BE2C (cell line): Measurements from ENCODE around the gene TMEM150C.

ENCODE experiments used
- DNase-seq: peaks from one replicate; pipeline ENCODE4 v3.0.0-alpha.2; 2020
- H3K27me3 ChIP-seq: fragments of 250-450 bp; sonication (Bioruptor Pico); 2 replicates; pipeline ENCODE4 v1.5.1; 2020; ENCODE audit warnings: mild to moderate bottlenecking
- H3K36me3 ChIP-seq: fragments of 250-450 bp; sonication (Bioruptor Pico); 2 replicates; pipeline ENCODE4 v1.5.1; 2020; ENCODE audit warnings: mild to moderate bottlenecking
- H3K4me1 ChIP-seq: fragments of 250-450 bp; sonication (Bioruptor Pico); 2 replicates; pipeline ENCODE4 v1.5.1; 2020
- H3K4me3 ChIP-seq: 2 replicates; pipeline ENCODE4 v1.5.1; 2011; ENCODE audit warnings: low read depth, low read length
- H3K9me3 ChIP-seq: fragments of 250-450 bp; sonication (Bioruptor Pico); 2 replicates; pipeline ENCODE4 v1.5.1; 2020
- CTCF ChIP-seq: IDR thresholded peaks from 2 replicates; pipeline ENCODE4 v1.5.1; 2012; ENCODE audit warnings: mild to moderate bottlenecking, low read depth, low read length

The TMEM150C gene

GRCh38 chr4:82508806-82509428 lies 52.9 kb downstream of the TMEM150C start:
- no peak for DNase-seq
- H3K4me3 ChIP-seq = no peak overlapping the region
- H3K36me3 ChIP-seq = no peaks in the 10 kb centered on the region
- no peaks in the 10 kb centered on the region for H3K4me1 ChIP-seq
- no peaks in the 10 kb centered on the region for H3K27me3 ChIP-seq
- H3K9me3 ChIP-seq = no peaks in the 10 kb centered on the region
- TF ChIP-seq CTCF = no peak

GRCh38 chr4:82508011-82508410 lies 53.8 kb downstream of the TMEM150C start:
- no peaks in the 10 kb centered on the region for H3K4me1 ChIP-seq
- DNase-seq = no peak
- H3K36me3 ChIP-seq = no peaks in the 10 kb centered on the region
- TF ChIP-seq CTCF = no peak
- H3K4me3 ChIP-seq = no peak overlapping the region
- no peaks in the 10 kb centered on the region for H3K27me3 ChIP-seq
- H3K9me3 ChIP-seq = no peaks in the 10 kb centered on the region

- no peak for DNase-seq
- no peak overlapping the region for H3K4me3 ChIP-seq
- H3K9me3 ChIP-seq = no peaks in the 10 kb centered on the region
- TF ChIP-seq CTCF = no peak
- no peaks in the 10 kb centered on the region for H3K36me3 ChIP-seq
- H3K27me3 ChIP-seq = no peaks in the 10 kb centered on the region
- no peaks in the 10 kb centered on the region for H3K4me1 ChIP-seq
Observed at GRCh38 chr4:82501154-82501442, 60.7 kb downstream of the TMEM150C start.

- no peak for TF ChIP-seq CTCF
- Histone ChIP-seq H3K27me3 (no peaks in the 10 kb centered on the region), H3K36me3 (no peaks in the 10 kb centered on the region), H3K4me1 (no peaks in the 10 kb centered on the region), H3K4me3 (no peak overlapping the region), H3K9me3 (no peaks in the 10 kb centered on the region)
- DNase-seq = no peak
Observed at GRCh38 chr4:82500435-82501153, 61.2 kb downstream of the TMEM150C start.

GRCh38 chr4:82499738-82500434 lies 61.9 kb downstream of the TMEM150C start:
- Histone ChIP-seq H3K27me3 (no peaks in the 10 kb centered on the region), H3K4me1 (no peaks in the 10 kb centered on the region), H3K36me3 (no peaks in the 10 kb centered on the region), H3K4me3 (no peak overlapping the region), H3K9me3 (no peaks in the 10 kb centered on the region)
- no peak for TF ChIP-seq CTCF
- DNase-seq = no peak

- H3K4me1 ChIP-seq = no peaks in the 10 kb centered on the region
- no peak for TF ChIP-seq CTCF
- no peaks in the 10 kb centered on the region for H3K36me3 ChIP-seq
- DNase-seq = no peak
- H3K4me3 ChIP-seq = no peak overlapping the region
- H3K27me3 ChIP-seq = no peaks in the 10 kb centered on the region
- H3K9me3 ChIP-seq = no peaks in the 10 kb centered on the region
Observed at GRCh38 chr4:82496349-82496748, 65.4 kb downstream of the TMEM150C start.
